ENCODE results near the gene ZNF71. TPM values are rescaled to one million over a fixed set of nuclear protein-coding genes. Genes with fewer than 3 reads are reported as not detected.

Gene ZNF71
- total and polyA plus RNA-seq, 2 of the 8 experiments (the other 6 are each of a cell fraction or from before 2014, with no cell fraction given): 8.2 to 12.4 TPM

DNA sequence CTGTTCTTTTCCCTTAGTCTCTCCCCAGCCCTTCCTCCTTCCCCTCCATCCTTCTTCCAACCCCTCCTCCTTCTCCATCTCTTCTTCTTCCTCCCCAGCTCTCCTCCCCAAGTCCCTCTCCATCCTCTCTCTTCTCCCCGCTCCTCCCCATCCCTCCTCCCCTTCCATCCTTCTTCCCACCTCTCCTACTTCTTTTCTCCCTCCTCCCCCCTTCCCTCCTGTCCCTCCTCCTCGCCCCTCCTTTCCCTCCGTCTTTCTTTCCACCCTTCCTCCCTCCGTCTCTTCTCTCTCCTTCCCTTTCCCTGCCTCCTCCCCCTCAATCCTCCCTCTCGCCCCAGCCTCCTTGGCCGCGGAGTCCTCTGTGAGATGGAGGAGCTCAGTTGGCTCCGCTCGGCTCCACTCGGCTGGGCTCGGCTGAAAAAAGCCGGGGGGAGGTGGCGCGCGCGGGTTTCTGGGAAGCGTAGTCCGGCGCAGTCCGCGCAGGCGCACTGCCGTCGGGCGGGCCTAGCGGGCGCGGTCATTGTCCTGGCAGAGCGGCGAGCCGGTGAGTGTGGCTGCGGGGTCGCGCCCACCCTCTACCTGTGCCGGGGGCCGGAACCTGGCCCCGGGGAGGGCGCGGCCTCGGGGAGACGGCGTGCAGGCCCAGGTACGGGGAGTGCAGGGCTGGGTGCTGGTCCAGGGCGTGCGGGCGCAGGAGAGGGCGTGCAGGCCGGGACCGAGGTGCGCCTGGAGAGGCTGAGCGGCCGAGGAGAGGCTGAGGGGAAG is at the start of gene ZNF71 (continued):
- TF ChIP-seq, protein P1, sequence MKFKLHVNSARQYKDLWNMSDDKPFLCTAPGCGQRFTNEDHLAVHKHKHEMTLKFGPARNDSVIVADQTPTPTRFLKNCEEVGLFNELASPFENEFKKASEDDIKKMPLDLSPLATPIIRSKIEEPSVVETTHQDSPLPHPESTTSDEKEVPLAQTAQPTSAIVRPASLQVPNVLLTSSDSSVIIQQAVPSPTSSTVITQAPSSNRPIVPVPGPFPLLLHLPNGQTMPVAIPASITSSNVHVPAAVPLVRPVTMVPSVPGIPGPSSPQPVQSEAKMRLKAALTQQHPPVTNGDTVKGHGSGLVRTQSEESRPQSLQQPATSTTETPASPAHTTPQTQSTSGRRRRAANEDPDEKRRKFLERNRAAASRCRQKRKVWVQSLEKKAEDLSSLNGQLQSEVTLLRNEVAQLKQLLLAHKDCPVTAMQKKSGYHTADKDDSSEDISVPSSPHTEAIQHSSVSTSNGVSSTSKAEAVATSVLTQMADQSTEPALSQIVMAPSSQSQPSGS (IDR thresholded peaks at IDR 0.05; ENCODE audit: low read length): no peak
- TF ChIP-seq EGR1 (IDR thresholded peaks at IDR 0.05; ENCODE audit: borderline replicate concordance, low read depth, low read length): no peak
- no peak for TF ChIP-seq POU5F1 (IDR thresholded peaks at IDR 0.05; ENCODE audit: low read depth, low read length)
- peak; percentile 83 for TF ChIP-seq PHF8 (conservative IDR thresholded peaks at IDR 0.05; ENCODE audit: low read depth, low read length)
- TF ChIP-seq KDM5A (IDR thresholded peaks at IDR 0.05; ENCODE audit: low read length): no peak
- no peak for TF ChIP-seq CHD1 (IDR thresholded peaks at IDR 0.05; ENCODE audit: low read depth, low read length)
- no peak for TF ChIP-seq CEBPB (IDR thresholded peaks at IDR 0.05; ENCODE audit: low read depth, low read length)
- no peak for TF ChIP-seq MAX (IDR thresholded peaks at IDR 0.05)
- no peak for TF ChIP-seq SAP30 (IDR thresholded peaks at IDR 0.05; ENCODE audit: insufficient read depth, insufficient replicate concordance, low read length)
- TF ChIP-seq, protein P2, sequence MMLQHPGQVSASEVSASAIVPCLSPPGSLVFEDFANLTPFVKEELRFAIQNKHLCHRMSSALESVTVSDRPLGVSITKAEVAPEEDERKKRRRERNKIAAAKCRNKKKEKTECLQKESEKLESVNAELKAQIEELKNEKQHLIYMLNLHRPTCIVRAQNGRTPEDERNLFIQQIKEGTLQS (IDR thresholded peaks at IDR 0.05; ENCODE audit: insufficient read depth, low read depth, low read length): no peak
- TF ChIP-seq HDAC2 (IDR thresholded peaks at IDR 0.05; ENCODE audit: borderline replicate concordance in 1 of 2, low read depth in 2 of 2, low read length in 2 of 2): no peak
- no peak for TF ChIP-seq JUN (IDR thresholded peaks at IDR 0.05; ENCODE audit: low read depth, low read length)
- no peak for TF ChIP-seq RFX5 (IDR thresholded peaks at IDR 0.05; ENCODE audit: borderline replicate concordance, low read depth, low read length)
- no peak for TF ChIP-seq SP1 (IDR thresholded peaks at IDR 0.05; ENCODE audit: low read depth, low read length)
- no peak for TF ChIP-seq ZNF274 (IDR thresholded peaks at IDR 0.05; ENCODE audit: borderline replicate concordance, extremely low read depth, low read length)
- TF ChIP-seq MAFK (IDR thresholded peaks at IDR 0.05; ENCODE audit: low read depth, low read length): no peak
- TF ChIP-seq SIX5 (IDR thresholded peaks at IDR 0.05; ENCODE audit: low read depth, low read length): peak; percentile 49; the same call in 1 of the 2 replicates
- no peak for TF ChIP-seq BCL11A (IDR thresholded peaks at IDR 0.05; ENCODE audit: low read depth in 2 of 2, low read length in 2 of 2)
- no peak for TF ChIP-seq GTF2F1 (IDR thresholded peaks at IDR 0.05; ENCODE audit: borderline replicate concordance, low read depth, low read length)
- no peak for TF ChIP-seq CREB1 (IDR thresholded peaks at IDR 0.05)
- no peak for TF ChIP-seq TEAD4 (IDR thresholded peaks at IDR 0.05; ENCODE audit: low read depth, low read length)
- TF ChIP-seq TAF1 (IDR thresholded peaks at IDR 0.05; ENCODE audit: low read depth, low read length): peak; percentile 78; the same call in 1 of the 2 replicates

Measured in H1 (cell line).